Effector CD8-positive, alpha-beta T cell (primary cell): ENCODE results near the gene SLX4IP.

Experiments used
- DNase-seq: peaks from one replicate; lab custom pipeline; 2025; lab: John Stamatoyannopoulos, UW

Gene SLX4IP

DNA sequence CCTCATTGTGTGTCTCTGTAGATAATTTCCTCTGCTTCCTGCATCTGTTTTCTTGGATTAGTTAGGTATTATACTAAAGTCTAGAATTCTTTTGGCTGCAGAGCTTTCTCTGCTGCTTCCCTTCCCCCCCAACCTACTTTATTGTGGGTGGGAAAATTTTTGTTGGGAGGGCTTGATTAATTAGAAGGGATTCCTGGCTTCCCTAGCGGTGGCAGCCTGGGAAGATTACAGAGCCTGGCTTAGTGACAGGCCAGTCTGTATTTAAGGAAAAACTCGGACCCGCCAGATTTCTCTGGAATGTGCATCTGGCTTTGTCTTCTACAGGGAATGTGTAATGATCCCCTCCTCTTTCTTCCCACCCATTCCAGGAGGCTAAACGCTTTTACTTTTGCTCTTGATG, 31.2 kb downstream of the SLX4IP start:
- DNase-seq: no peak

GRCh38 chr20:10466855-10467254, 31.8 kb downstream of the SLX4IP start:
- no peak for DNase-seq

DNA sequence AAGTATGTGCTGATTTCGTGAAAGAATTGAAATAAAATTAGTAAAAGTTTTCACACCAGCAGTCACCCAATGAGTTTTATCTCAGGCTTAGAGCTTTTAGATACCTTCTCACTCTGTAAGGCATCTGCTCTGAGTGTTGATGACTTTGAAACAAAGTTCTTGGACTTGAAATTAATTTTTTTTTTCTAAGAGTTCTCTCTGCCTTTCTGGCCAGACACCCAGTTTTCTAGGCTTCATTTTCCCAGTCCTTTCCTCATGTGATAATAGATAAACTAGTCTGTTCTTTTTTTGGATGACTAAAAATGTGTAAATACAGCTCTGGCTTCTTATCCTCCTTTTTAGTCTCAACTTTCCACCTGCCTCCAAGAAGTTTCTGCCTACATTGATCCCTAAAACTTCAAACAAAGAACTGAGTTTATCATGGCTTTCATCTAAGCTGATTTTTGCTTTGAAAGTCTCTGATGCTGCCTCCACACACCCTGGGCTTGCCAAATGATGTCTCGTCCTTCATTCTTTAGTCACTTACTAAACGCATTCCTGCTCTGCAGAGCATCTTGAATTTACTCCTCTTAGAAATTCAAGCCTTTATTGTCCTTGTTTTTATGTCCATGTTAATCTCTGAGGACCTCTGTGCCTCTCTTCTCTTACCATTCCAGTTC, 32.7 kb downstream of the SLX4IP start:
- no peak for DNase-seq

DNA sequence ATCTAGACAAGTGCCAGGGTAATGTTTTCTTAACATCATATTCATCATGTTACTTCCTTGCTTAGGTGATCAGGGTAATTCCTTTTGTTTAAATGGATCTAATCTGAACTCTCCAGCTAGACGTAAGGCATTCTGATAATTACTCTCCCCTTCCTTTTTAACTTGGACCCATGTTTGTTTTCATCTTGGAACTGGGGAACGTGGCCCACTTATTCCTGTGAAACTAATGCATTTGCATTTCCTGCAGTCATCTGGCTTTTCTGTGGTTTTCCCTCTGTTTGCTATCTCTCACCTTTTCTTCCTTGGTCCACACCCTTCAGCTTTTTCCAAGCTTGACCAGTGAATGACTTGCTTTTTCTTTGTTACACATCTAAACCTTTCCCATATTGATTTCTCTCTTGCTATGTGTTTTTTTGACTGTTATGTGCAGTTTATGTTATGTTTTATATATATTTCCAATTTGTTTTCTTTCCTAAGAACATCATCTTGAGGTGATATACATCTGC, 33.3 kb downstream of the SLX4IP start:
- no peak for DNase-seq

DNA sequence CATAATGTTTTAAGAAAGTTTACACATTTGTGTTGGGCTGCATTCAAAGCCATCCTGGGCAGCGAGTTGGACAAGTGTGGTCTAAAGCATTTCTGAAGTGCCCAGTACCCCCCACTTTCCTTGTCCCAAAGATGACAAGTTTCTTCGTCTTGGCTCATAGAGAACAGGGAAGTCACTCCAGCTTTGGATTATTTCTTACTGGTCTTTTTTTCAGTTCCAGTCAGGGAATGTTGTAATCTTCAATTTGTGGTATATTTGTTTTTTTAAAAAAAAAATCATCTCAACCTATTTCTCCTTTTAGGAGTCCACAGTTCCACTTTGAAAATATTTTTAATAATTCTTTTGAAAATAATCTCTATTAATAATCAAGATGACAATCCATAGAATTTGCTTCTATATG, 34.0 kb downstream of the SLX4IP start:
- no peak for DNase-seq

DNA sequence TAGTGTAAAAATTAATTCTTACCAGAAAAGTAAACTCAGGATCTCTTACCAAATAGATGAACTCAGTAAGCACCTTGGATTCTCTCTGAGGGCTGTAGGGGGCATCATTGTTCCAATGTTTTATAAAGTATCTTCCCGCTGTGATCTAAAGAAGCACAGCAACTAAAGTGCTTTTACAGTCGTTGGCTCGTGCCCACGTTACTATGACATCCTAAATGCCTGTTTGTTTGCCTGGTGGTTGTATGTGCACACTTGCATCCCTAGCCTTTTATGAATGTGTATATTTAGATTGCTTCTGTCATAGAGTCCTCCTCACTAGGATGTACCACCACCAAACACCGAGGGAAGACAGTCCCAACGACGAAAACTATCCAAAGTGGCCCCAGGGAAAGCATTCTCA, 34.5 kb downstream of the SLX4IP start:
- DNase-seq: no peak

- no peak for DNase-seq
Observed at GRCh38 chr20:10470276-10470675, 35.2 kb downstream of the SLX4IP start.

- DNase-seq: no peak
Observed at GRCh38 chr20:10472871-10473270, 37.8 kb downstream of the SLX4IP start.

GRCh38 chr20:10474606-10475184, 39.6 kb downstream of the SLX4IP start:
- no peak for DNase-seq

DNA sequence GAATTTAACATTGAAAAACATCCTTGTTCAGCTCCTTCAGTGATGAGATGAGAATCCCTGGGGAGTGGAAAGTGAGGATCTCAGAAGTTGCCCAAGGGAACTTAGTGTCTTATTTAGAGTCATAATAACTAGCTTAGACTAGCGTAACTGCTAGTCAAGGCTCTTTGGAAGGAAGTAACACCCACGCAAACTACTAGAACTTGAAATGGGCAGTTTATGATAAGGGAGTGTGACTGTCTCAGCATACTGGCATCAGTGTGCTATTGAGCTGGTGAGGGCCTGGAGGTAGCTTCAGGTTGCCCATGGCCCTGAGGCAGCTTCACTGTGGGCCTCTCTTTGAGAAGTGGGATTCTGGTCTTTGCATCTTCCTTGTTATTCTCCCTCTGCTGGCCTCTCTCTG, 40.1 kb downstream of the SLX4IP start:
- DNase-seq: no peak

- DNase-seq: no peak
Observed at GRCh38 chr20:10476319-10476724, 41.2 kb downstream of the SLX4IP start.

DNA sequence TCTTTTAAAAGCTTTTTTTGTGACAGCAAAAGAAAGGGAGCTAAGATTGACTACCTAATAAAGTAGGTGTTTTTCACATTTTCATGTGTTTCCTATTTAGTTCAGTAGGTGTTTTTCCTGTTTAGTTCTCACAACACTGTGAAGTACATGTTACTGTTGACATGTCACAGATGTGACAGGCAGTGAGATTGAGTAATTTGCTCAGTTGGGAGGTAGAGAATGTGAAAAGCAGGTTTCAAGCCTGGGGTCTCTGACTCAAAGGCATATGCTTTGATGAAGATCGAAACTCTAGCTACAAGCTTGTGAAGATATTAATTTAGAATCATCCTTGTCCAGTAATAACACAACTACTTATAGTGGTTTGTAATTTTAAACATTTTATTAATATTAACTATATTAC, 43.1 kb downstream of the SLX4IP start:
- no peak for DNase-seq

- no peak for DNase-seq
Observed at GRCh38 chr20:10478930-10479329, 43.8 kb downstream of the SLX4IP start.

DNA sequence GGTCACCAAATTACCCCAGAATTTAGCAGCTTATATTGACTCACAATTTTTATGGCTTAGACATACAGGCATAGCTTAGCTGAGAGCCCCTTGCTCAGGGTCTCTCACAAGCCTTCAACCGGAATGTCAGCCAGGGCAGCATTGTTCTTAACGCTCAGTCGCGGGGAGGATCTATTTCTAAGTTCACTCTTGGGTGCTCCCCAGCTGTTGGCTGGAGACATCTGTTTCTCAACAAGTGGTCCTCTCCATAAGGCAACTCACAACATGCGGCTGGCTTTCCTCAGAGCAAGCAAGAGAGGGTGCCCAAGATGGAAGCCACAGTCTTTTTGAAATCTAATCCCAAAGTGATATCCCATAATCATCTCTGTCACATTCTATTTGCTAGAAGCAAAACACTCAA, 46.6 kb downstream of the SLX4IP start:
- DNase-seq: no peak

- no peak for DNase-seq
Observed at GRCh38 chr20:10483691-10484090, 48.6 kb downstream of the SLX4IP start.

DNA sequence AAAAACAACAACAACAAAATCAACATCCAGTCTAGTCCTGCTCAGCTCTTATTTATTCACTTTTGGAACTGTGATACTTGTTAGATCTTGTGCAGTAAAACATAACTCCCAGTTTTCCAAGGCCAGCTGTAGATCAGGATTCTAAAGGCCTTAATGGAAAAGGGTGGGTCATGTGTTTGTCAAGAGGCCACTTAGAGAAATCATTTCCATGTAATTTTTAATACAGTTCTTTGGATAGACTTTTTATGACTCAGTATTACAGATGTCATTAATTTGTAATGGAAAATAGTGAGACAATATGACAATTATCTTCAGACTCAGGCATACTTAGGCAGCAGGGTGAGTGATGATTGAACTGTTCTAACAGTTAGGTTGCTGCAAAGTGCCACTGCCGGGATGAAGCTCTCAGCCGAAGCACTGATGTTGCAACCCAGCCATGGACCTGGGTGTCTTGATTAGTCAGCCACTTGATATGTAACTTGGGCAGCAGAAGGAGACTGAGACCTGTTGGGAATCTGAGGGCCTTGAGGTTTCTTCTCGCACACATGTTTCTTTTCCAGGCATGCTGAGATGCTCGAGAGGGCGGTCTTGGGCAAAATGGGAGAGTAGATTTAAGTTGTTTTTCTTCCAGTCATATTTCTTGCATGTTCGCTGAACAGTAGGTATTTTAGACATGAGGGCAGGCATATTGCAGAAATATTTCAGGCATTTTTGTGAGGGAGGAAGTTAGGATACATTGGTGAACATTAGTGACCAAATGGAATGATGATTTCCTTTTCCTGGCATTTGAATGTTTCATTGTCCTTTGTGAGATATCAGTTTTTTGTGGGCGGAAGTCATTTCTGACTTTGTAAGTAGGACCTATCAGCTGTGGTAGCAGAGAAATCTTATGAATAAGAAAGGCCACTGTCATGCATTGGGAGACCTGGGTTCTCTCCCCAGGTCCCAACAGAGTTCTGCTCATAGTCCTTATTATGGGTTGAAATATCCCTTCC, 52.3 kb downstream of the SLX4IP start:
- DNase-seq: no peak

- no peak for DNase-seq
Observed at GRCh38 chr20:10488534-10488933, 53.4 kb downstream of the SLX4IP start.

GRCh38 chr20:10489853-10490252, 54.7 kb downstream of the SLX4IP start:
- no peak for DNase-seq

DNA sequence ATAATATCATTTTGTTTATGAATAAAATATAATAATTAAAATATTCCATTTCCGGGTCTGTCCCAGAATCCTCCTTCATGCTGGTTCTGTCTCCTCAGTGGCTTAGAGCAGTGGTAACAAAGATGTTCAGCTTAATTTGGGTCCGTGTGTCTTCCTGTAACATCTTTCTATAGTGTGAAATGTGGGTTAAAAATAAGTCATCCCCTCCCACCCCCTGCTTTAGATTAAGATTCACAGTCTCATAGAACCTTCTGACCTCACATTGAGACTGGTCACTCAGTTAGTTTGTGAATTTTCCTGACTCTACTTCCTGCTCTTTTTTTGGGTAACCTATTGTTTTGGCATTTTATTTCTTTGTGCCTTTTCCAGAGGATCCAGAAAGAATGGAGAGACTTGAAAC, 55.2 kb downstream of the SLX4IP start:
- DNase-seq: no peak

- no peak for DNase-seq
Observed at GRCh38 chr20:10490706-10491105, 55.6 kb downstream of the SLX4IP start.

- DNase-seq: no peak
Observed at GRCh38 chr20:10492065-10492464, 57.0 kb downstream of the SLX4IP start.

- no peak for DNase-seq
Observed at GRCh38 chr20:10492844-10493243, 57.7 kb downstream of the SLX4IP start.

- no peak for DNase-seq
Observed at GRCh38 chr20:10495173-10495572, 60.1 kb downstream of the SLX4IP start.
